AG08396 (cell line): Measurements from ENCODE around the gene GTF2H4.

Experiments
- DNase-seq: peaks from one replicate; pipeline ENCODE4 v3.0.0; 2012; ENCODE audit warnings: low spot score, mixed read lengths

The GTF2H4 gene

GRCh38 chr6:30955367-30956042, 47.5 kb downstream of the GTF2H4 start:
- peak; percentile 66 for DNase-seq

DNA sequence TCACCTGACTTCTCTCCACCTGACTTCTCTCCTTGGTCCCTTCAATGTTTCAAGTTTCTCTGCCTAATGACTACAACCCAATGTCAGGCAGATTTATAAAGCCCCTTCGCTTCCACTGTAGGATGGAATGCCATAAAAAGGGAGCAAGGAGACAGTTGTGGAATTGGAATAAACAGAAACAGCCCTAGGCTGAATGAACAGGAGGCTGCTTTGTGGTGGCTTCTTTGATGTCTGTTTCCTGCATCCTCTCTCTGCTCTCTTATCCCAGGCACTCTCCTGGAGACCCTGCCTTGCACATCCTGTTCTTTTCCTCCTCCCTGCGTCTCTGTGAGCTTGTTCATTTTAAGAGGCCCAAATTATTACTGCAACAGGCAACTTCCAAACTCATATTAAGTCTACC, 49.7 kb downstream of the GTF2H4 start:
- no peak for DNase-seq

GRCh38 chr6:30960907-30961673, 53.1 kb downstream of the GTF2H4 start:
- peak; percentile 36 for DNase-seq

DNA sequence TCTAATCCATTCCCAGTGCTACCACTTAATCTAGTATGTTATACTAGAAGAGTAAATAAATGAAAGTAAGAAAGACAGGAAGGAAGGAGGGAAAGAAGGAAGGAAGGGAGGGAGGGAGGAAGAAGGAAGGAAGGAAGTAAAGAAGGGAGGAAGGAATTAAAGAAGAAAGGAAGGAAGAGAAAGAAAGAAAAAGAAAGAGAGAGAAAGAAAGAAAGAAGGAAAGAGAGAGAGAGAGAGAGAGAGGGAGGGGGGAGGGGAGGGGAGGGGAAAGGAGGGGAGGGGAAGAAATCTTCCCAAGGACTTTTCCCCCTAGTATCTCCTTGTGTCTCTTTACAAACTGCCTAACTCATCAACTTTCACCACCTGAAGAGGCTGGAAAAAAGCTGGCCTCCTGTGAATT, 54.7 kb downstream of the GTF2H4 start:
- DNase-seq, result no peak

GRCh38 chr6:30963641-30964040, 55.6 kb downstream of the GTF2H4 start:
- no peak for DNase-seq
